ENCODE measurements around the gene KRTAP5-6. TPM values are rescaled to one million over a fixed set of nuclear protein-coding genes. Genes with fewer than 3 reads are reported as not detected.

Gene KRTAP5-6
- total RNA-seq, 1 donor from 2014 or later: not detected

- no peak for TF ChIP-seq POLR2A (IDR thresholded peaks at IDR 0.05)
- no peak for TF ChIP-seq CTCF (IDR thresholded peaks at IDR 0.05)
- TF ChIP-seq POLR2AphosphoS5 (IDR thresholded peaks at IDR 0.05; ENCODE audit: insufficient read depth in 1 of 2, low read depth in 1 of 2): no peak
- Histone ChIP-seq H3K4me3 (no peak overlapping the region), H3K4me1 (peaks cover 13% of the 10 kb centered on the region), H3K27me3 (no peaks in the 10 kb centered on the region), H3K27ac (no peak overlapping the region), H3K9me3 (no peaks in the 10 kb centered on the region), H3K36me3 (no peaks in the 10 kb centered on the region)
- DNase-seq (ENCODE audit: extremely low spot score in 2 of 2): no peak
- intact Hi-C loops (cut with DNase I): no loop called here
Observed at GRCh38 chr11:1743585-1744136, 46.7 kb downstream of the KRTAP5-6 start.

- Histone ChIP-seq H3K27me3 (no peaks in the 10 kb centered on the region), H3K4me3 (no peak overlapping the region), H3K36me3 (no peaks in the 10 kb centered on the region), H3K27ac (peak overlapping the region; percentile 11), H3K4me1 (peaks cover 17% of the 10 kb centered on the region), H3K9me3 (no peaks in the 10 kb centered on the region)
- TF ChIP-seq POLR2AphosphoS5 (IDR thresholded peaks at IDR 0.05; ENCODE audit: insufficient read depth in 1 of 2, low read depth in 1 of 2): no peak
- no peak for TF ChIP-seq CTCF (IDR thresholded peaks at IDR 0.05)
- TF ChIP-seq POLR2A (IDR thresholded peaks at IDR 0.05): no peak
- intact Hi-C loops (cut with DNase I): no loop called here
- DNase-seq (ENCODE audit: extremely low spot score in 2 of 2): no peak
Observed at GRCh38 chr11:1744137-1744886, 47.3 kb downstream of the KRTAP5-6 start.

- no peaks in the 10 kb centered on the region for H3K36me3 ChIP-seq
- intact Hi-C loops (cut with DNase I): no loop called here
- H3K27me3 ChIP-seq: no peaks in the 10 kb centered on the region
- H3K4me3 ChIP-seq: no peak overlapping the region
- no peak for TF ChIP-seq POLR2A (IDR thresholded peaks at IDR 0.05)
- peak overlapping the region; percentile 11 for H3K27ac ChIP-seq
- peaks cover 25% of the 10 kb centered on the region for H3K4me1 ChIP-seq
- H3K9me3 ChIP-seq: no peaks in the 10 kb centered on the region
- no peak for DNase-seq (ENCODE audit: extremely low spot score in 2 of 2)
Observed at GRCh38 chr11:1744891-1745700, 48.1 kb downstream of the KRTAP5-6 start.

- Histone ChIP-seq H3K4me3 (no peak overlapping the region), H3K36me3 (no peaks in the 10 kb centered on the region), H3K27me3 (no peaks in the 10 kb centered on the region), H3K27ac (no peak overlapping the region), H3K4me1 (peaks cover 32% of the 10 kb centered on the region), H3K9me3 (no peaks in the 10 kb centered on the region)
- DNase-seq (ENCODE audit: extremely low spot score in 2 of 2): no peak
- TF ChIP-seq CTCF (IDR thresholded peaks at IDR 0.05) (no peak), POLR2A (IDR thresholded peaks at IDR 0.05) (no peak), POLR2AphosphoS5 (IDR thresholded peaks at IDR 0.05; ENCODE audit: insufficient read depth in 1 of 2, low read depth in 1 of 2) (no peak)
- intact Hi-C loops (cut with DNase I): no loop called here
Observed at GRCh38 chr11:1745701-1746320, 48.8 kb downstream of the KRTAP5-6 start.

- H3K27ac ChIP-seq: no peak overlapping the region
- no peaks in the 10 kb centered on the region for H3K36me3 ChIP-seq
- H3K4me1 ChIP-seq: peaks cover 39% of the 10 kb centered on the region
- no peak overlapping the region for H3K4me3 ChIP-seq
- H3K9me3 ChIP-seq: no peaks in the 10 kb centered on the region
- H3K27me3 ChIP-seq: no peaks in the 10 kb centered on the region
- intact Hi-C loops (cut with DNase I): no loop called here
- TF ChIP-seq POLR2A (IDR thresholded peaks at IDR 0.05): no peak
- no peak for TF ChIP-seq POLR2AphosphoS5 (IDR thresholded peaks at IDR 0.05; ENCODE audit: insufficient read depth in 1 of 2, low read depth in 1 of 2)
- no peak for TF ChIP-seq CTCF (IDR thresholded peaks at IDR 0.05)
- no peak for DNase-seq (ENCODE audit: extremely low spot score in 2 of 2)
Observed at GRCh38 chr11:1746511-1746931, 49.5 kb downstream of the KRTAP5-6 start.

All from vagina (tissue), 2 donors.